SK-N-SH treated with all-trans-retinoic acid at 6 μM for 48 hours (cell line): ENCODE results near the gene SLC39A3.

Experiments used
- ATAC-seq: fragments of 200-7000 bp; cut with Tn5 transposase; 3 replicates; pipeline ENCODE4 v1.9.1; 2020; ENCODE audit warnings: mild to moderate bottlenecking, moderate library complexity
- ARNTL ChIP-seq: fragments of 450-650 bp; formaldehyde crosslinking; IDR thresholded peaks from 2 replicates; pipeline ENCODE4 v1.5.0; 2020; ENCODE audit warnings: low read depth, mild to moderate bottlenecking, moderate library complexity, borderline replicate concordance
- BACH2 ChIP-seq: fragments of 250-450 bp; sonication (Bioruptor Pico); IDR thresholded peaks from 2 replicates; pipeline ENCODE4 v1.9.0; 2021; ENCODE audit warnings: mild to moderate bottlenecking, borderline replicate concordance
- CREB5 ChIP-seq: fragments of 250-450 bp; sonication (Bioruptor Pico); IDR thresholded peaks from 2 replicates; pipeline ENCODE4 v1.5.1; 2020; ENCODE audit warnings: low read depth, mild to moderate bottlenecking, moderate library complexity
- CSDC2 ChIP-seq: fragments of 250-450 bp; sonication (Bioruptor Pico); IDR thresholded peaks from 2 replicates; pipeline ENCODE4 v1.5.0; 2020; ENCODE audit warnings: mild to moderate bottlenecking, moderate library complexity
- CSRNP3 ChIP-seq: fragments of 250-450 bp; sonication (Bioruptor Pico); IDR thresholded peaks from 2 replicates; pipeline ENCODE4 v1.5.1; 2021; ENCODE audit warnings: mild to moderate bottlenecking, moderate library complexity
- ESRRG ChIP-seq: fragments of 250-450 bp; sonication (Bioruptor Pico); IDR thresholded peaks from 2 replicates; pipeline ENCODE4 v1.6.1; 2021; ENCODE audit warnings: mild to moderate bottlenecking
- ISL1 ChIP-seq: fragments of 250-450 bp; sonication (Bioruptor Pico); IDR thresholded peaks from 2 replicates; pipeline ENCODE4 v2.1.2; 2022; ENCODE audit warnings: mild to moderate bottlenecking, moderate library complexity
- OSR1 ChIP-seq: fragments of 250-450 bp; sonication (Bioruptor Pico); IDR thresholded peaks from 2 replicates; pipeline ENCODE4 v1.8.0; 2022; ENCODE audit warnings: moderate library complexity, mild to moderate bottlenecking, inconsistent platforms
- PATZ1 ChIP-seq: fragments of 250-450 bp; sonication (Bioruptor Pico); IDR thresholded peaks from 2 replicates; pipeline ENCODE4 v1.8.0; 2020; ENCODE audit warnings: mild to moderate bottlenecking, moderate library complexity, borderline replicate concordance
- TCF4 ChIP-seq: fragments of 250-450 bp; sonication (Bioruptor Pico); IDR thresholded peaks from 2 replicates; pipeline ENCODE4 v1.8.0; 2021; ENCODE audit warnings: mild to moderate bottlenecking, moderate library complexity, borderline replicate concordance
- TOX ChIP-seq: fragments of 250-450 bp; sonication (Bioruptor Pico); IDR thresholded peaks from 2 replicates; pipeline ENCODE4 v1.8.0; 2021; ENCODE audit warnings: mild to moderate bottlenecking, moderate library complexity, borderline replicate concordance
- TSHZ2 ChIP-seq: fragments of 250-450 bp; sonication (Bioruptor Pico); IDR thresholded peaks from 2 replicates; pipeline ENCODE4 v1.5.0; 2020; ENCODE audit warnings: mild to moderate bottlenecking, moderate library complexity
- ZFP3 ChIP-seq: fragments of 250-450 bp; sonication (Bioruptor Pico); IDR thresholded peaks from 2 replicates; pipeline ENCODE4 v1.5.0; 2020; ENCODE audit warnings: mild to moderate bottlenecking, moderate library complexity
- ZFP30 ChIP-seq: fragments of 450-650 bp; formaldehyde crosslinking; IDR thresholded peaks from 2 replicates; pipeline ENCODE4 v1.5.0; 2022; ENCODE audit warnings: mild to moderate bottlenecking, moderate library complexity
- ZNF70 ChIP-seq: fragments of 450-650 bp; formaldehyde crosslinking; IDR thresholded peaks from 2 replicates; pipeline ENCODE4 v1.5.0; 2020; ENCODE audit warnings: mild to moderate bottlenecking, moderate library complexity
- ZNF8 ChIP-seq: fragments of 450-650 bp; formaldehyde crosslinking; IDR thresholded peaks from 2 replicates; pipeline ENCODE4 v1.5.0; 2020; ENCODE audit warnings: mild to moderate bottlenecking, moderate library complexity

Gene SLC39A3

DNA sequence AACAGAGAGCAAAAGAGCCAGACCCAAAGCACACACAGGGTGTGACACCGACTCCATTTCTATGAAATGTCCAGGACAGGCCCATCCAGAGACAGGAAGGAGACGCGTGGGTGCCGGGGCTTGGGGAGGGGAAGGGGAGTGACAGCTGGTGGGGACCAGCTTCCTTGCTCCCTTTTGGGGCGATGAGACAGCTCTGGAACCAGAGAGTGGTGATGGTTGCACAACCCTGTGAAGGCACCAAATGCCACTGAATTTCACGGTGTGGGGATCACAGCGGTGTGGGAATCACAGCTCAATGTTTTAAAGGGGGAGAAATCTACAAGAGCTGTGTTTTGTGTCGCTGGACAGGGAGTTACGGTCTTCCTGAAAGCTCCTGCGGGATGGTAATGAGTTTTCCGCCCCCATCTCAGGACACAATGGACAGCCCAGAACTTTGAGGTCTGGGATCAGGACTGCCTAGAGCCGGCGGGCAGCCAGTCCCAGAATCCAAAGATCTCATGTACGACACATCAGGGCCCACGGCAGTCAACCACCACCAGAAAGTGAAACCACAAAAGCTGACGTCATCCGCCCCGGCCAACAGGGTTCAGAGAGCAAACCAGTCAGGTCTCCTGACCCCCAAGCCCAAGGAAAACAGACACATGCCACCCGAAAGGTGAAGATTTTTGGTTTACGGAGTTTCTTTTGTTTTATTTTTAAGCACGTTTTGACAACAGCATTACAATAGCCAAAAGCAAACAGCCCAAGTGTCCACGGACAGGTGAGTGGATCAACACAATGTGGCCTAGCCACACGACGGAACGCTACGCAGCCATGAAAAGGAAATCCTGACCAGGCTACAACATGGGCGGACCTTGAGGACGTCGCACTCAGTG lies 36.0 kb upstream of the SLC39A3 start:
- ATAC-seq: no peak

DNA sequence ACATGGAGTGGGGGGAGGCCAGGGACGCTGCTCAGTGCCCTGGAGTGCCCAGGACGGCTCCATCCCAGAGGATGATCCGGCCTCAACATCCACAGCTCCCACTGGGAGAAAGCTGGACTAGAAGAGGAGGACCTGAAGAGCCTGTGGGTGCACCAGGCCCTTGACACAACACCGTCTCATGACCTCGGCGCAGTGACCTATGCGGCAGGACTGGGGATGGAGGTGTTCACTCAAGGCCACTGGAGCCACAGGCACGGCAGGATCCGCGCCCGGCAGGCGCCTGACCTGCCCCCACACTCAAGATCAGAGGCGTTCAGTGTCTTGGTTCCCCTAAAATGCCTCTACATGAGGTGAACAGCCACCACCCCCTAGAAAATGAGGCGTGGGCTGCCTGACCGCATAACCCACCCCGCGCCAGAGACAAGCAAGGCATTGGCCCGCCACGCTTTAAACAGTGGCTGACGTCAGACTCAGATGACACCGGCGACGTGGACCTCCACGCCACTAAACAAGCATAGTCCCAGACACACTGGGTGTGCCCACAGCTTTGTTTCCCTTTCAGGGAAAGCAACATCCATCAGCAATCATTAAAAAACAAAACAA lies 35.2 kb upstream of the SLC39A3 start:
- ATAC-seq: no peak
- TF ChIP-seq CSRNP3 (CRISPR knock-in tag) (no peak), BACH2 (CRISPR knock-in tag) (no peak), CSDC2 (CRISPR knock-in tag) (no peak), TCF4 (CRISPR knock-in tag) (no peak), ISL1 (CRISPR knock-in tag) (no peak), OSR1 (no peak), ARNTL (CRISPR knock-in tag) (no peak), ZFP30 (CRISPR knock-in tag) (no peak), ZNF8 (CRISPR knock-in tag) (no peak), ESRRG (CRISPR knock-in tag) (no peak), ZFP3 (no peak), TOX (CRISPR knock-in tag) (no peak), TSHZ2 (CRISPR knock-in tag) (no peak), PATZ1 (CRISPR knock-in tag) (no peak), ZNF70 (CRISPR knock-in tag) (no peak)
- TF ChIP-seq, all 23 proteins: peak for 0

More for the DNA sequence above, 36.0 kb upstream of the SLC39A3 start:
- no peak for TF ChIP-seq ISL1 (CRISPR knock-in tag)
- no peak for TF ChIP-seq CSDC2 (CRISPR knock-in tag)
- TF ChIP-seq CREB5 (CRISPR knock-in tag): no peak
- no peak for TF ChIP-seq TCF4 (CRISPR knock-in tag)
- no peak for TF ChIP-seq CSRNP3 (CRISPR knock-in tag)
- no peak for TF ChIP-seq TOX (CRISPR knock-in tag)
- no peak for TF ChIP-seq TSHZ2 (CRISPR knock-in tag)
